GM12892 (cell line): ENCODE data around the gene RABIF.

Experiments used
- POLR2A ChIP-seq: IDR thresholded peaks from 2 replicates; pipeline ENCODE4 v1.6.1; 2011; ENCODE audit warnings: low read depth, low read length, control low read depth
- POLR2AphosphoS5 ChIP-seq: IDR thresholded peaks from 2 replicates; pipeline ENCODE4 v1.6.1; 2011; ENCODE audit warnings: low read depth, low read length, control low read depth
- TAF1 ChIP-seq: IDR thresholded peaks from 2 replicates; pipeline ENCODE4 v1.6.1; 2011; ENCODE audit warnings: low read depth, mild to moderate bottlenecking, control low read depth, low read length, borderline replicate concordance

DNA sequence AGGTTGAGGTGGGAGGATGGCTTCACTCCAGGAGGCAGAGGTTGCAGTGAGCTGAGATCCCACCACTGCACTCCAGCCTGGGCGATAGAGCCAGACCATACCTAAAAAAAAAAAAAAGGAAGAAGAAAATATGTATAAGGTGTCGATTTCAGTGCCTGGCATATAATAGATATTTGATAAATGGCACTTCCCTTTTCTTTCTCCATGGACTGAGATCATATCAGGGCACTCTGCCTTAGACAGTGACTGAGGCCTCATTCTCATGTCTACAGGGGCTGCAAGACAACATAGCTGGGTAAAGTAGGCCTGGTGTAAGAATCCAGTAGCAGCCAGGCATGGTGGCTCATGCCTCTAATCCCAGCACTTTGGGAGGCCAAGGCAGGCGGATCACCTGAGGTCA is 57.0 kb downstream of the RABIF start:
- TF ChIP-seq POLR2A = no peak
- no peak for TF ChIP-seq POLR2AphosphoS5
- no peak for TF ChIP-seq TAF1
